Measurements from ENCODE around the gene CCZ1. TPM values are rescaled to one million over a fixed set of nuclear protein-coding genes. Genes with fewer than 3 reads are reported as not detected.

The CCZ1 gene
- total and polyA plus RNA-seq, 2 of the 13 experiments (the other 11 are each of a cell fraction or from before 2014, with no cell fraction given) = 19.1 to 66.7 TPM

DNA sequence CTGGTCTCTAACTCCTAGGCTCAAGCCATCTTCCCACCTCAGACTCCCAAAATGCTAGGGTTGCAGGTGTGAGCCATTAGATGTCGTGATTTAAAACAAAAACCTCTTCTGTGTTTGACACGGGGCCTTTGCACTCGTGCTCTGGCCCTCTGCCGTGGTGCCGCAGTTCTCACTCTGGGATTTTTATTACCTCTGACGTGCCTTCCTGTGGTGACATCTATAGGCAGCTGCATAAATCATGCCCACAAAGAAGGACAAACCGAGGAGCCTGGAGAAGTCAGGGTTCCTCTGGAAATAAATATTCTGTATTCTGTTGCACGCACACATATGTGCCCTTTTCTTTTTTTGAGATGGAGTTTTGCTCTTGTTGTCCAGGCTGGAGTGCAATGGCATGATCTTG, 43.8 kb upstream of the CCZ1 start:
- H3K4me2 ChIP-seq (ENCODE audit: low read depth, low read length) = no peak overlapping the region
- H3K27ac ChIP-seq (ENCODE audit: extremely low read length, insufficient read depth, low read length) = no peak overlapping the region
- no peaks in the 10 kb centered on the region for H3K79me2 ChIP-seq (ENCODE audit: insufficient read depth, low read length)
- H3K4me1 ChIP-seq (ENCODE audit: insufficient read depth, low read length) = peaks cover 24% of the 10 kb centered on the region
- no peaks in the 10 kb centered on the region for H3K9me3 ChIP-seq (ENCODE audit: low read length)
- FAIRE-seq (no peak), DNase-seq (ENCODE audit: low spot score) (no peak), ATAC-seq (no peak)
- no peak overlapping the region for H3K4me3 ChIP-seq (replicated peaks in 1 of 3; ENCODE audit: insufficient read depth in 1 of 3, low read depth in 2 of 3, low read length in 3 of 3)
- intact Hi-C loops (cut with micrococcal nuclease; ENCODE audit: unreplicated experiment) (no loop called here), in situ Hi-C loops (cut with HindIII; ENCODE audit: extremely low pct_ligation_motif_present, low pct_unique_long_range_greater_than_20kb) (no loop called here)
- CTCF ChIA-PET (ENCODE audit: low intra/inter-chr PET ratio, low total read pairs) = no interaction called here
- 17% methylated on average over 8 of the region's 8 CpGs for whole genome bisulfite sequencing (ENCODE audit: low lambda C conversion rate)
- H3K36me3 ChIP-seq (replicated peaks in 1 of 2; ENCODE audit: control insufficient read depth in 1 of 2, insufficient read depth in 2 of 2, low read length in 2 of 2) = no peaks in the 10 kb centered on the region
- POLR2A ChIA-PET = no interaction called here
- no peaks in the 10 kb centered on the region for H4K20me1 ChIP-seq (ENCODE audit: insufficient read depth, low read length)
- no peak overlapping the region for H3K9ac ChIP-seq (ENCODE audit: insufficient read depth, low read depth, low read length)
- no peak overlapping the region for H2AFZ ChIP-seq (ENCODE audit: low read length)
- BruUV-seq (replicated peaks) = no TSS peak
- no peaks in the 10 kb centered on the region for H3K27me3 ChIP-seq (ENCODE audit: control insufficient read depth in 1 of 2, insufficient read depth in 2 of 2, low read length in 2 of 2)
- no peak for TF ChIP-seq ZBTB8A (CRISPR knock-in tag; IDR thresholded peaks at IDR 0.05; ENCODE audit: borderline replicate concordance, low read depth)
- TF ChIP-seq, protein P1, sequence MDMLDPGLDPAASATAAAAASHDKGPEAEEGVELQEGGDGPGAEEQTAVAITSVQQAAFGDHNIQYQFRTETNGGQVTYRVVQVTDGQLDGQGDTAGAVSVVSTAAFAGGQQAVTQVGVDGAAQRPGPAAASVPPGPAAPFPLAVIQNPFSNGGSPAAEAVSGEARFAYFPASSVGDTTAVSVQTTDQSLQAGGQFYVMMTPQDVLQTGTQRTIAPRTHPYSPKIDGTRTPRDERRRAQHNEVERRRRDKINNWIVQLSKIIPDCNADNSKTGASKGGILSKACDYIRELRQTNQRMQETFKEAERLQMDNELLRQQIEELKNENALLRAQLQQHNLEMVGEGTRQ (IDR thresholded peaks at IDR 0.05; ENCODE audit: low read depth, low read length) = no peak
- TF ChIP-seq, protein P1 (CRISPR knock-in tag; IDR thresholded peaks at IDR 0.05; ENCODE audit: borderline replicate concordance) = no peak
- TF ChIP-seq ZKSCAN1 (IDR thresholded peaks at IDR 0.05; ENCODE audit: low read length) = no peak
- TF ChIP-seq ZNF251 (CRISPR knock-in tag; IDR thresholded peaks at IDR 0.05) = no peak
- TF ChIP-seq TCF7 (IDR thresholded peaks at IDR 0.05; ENCODE audit: low read depth) = no peak
- no peak for TF ChIP-seq ZNF350 (CRISPR knock-in tag; IDR thresholded peaks at IDR 0.05; ENCODE audit: borderline replicate concordance, low read depth)
- TF ChIP-seq CBX5 (CRISPR knock-in tag; IDR thresholded peaks at IDR 0.05; ENCODE audit: borderline replicate concordance) = no peak
- TF ChIP-seq, protein P2, sequence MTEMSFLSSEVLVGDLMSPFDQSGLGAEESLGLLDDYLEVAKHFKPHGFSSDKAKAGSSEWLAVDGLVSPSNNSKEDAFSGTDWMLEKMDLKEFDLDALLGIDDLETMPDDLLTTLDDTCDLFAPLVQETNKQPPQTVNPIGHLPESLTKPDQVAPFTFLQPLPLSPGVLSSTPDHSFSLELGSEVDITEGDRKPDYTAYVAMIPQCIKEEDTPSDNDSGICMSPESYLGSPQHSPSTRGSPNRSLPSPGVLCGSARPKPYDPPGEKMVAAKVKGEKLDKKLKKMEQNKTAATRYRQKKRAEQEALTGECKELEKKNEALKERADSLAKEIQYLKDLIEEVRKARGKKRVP (CRISPR knock-in tag; IDR thresholded peaks at IDR 0.05) = no peak
- TF ChIP-seq, protein P3, sequence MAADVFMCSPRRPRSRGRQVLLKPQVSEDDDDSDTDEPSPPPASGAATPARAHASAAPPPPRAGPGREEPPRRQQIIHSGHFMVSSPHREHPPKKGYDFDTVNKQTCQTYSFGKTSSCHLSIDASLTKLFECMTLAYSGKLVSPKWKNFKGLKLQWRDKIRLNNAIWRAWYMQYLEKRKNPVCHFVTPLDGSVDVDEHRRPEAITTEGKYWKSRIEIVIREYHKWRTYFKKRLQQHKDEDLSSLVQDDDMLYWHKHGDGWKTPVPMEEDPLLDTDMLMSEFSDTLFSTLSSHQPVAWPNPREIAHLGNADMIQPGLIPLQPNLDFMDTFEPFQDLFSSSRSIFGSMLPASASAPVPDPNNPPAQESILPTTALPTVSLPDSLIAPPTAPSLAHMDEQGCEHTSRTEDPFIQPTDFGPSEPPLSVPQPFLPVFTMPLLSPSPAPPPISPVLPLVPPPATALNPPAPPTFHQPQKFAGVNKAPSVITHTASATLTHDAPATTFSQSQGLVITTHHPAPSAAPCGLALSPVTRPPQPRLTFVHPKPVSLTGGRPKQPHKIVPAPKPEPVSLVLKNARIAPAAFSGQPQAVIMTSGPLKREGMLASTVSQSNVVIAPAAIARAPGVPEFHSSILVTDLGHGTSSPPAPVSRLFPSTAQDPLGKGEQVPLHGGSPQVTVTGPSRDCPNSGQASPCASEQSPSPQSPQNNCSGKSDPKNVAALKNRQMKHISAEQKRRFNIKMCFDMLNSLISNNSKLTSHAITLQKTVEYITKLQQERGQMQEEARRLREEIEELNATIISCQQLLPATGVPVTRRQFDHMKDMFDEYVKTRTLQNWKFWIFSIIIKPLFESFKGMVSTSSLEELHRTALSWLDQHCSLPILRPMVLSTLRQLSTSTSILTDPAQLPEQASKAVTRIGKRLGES (CRISPR knock-in tag; IDR thresholded peaks at IDR 0.05; ENCODE audit: borderline replicate concordance) = no peak
- no peak for TF ChIP-seq SNAPC4 (CRISPR knock-in tag; IDR thresholded peaks at IDR 0.05)
